SK-N-SH (cell line): Measurements from ENCODE around the gene KSR2. TPM values are rescaled to one million over a fixed set of nuclear protein-coding genes. Genes with fewer than 3 reads are reported as not detected.

ENCODE experiments used
- CTCF ChIA-PET: fragments of 300-600, 350-600 bp; formaldehyde crosslinking; extraction: SDS; loops from one replicate; lab custom pipeline; 2021; lab: Yijun Ruan, JAX
- POLR2A ChIA-PET: fragments of 350-600 bp; sonication (Branson Sonifier 250); formaldehyde crosslinking; extraction: SDS; loops from one replicate; lab custom pipeline; 2020; ENCODE audit warnings: antibody characterized with exemption, inconsistent platforms; lab: Yijun Ruan, JAX
- DNase-seq: peaks from one replicate; pipeline ENCODE4 v3.0.0; 2012
- H2AFZ ChIP-seq: fragments of 200-600 bp; sonication (generic); 2 replicates; pipeline ENCODE4 v1.8.1; 2016; ENCODE audit warnings: antibody characterized with exemption, mild to moderate bottlenecking, low read depth
- H3F3A ChIP-seq: fragments of 200-600 bp; sonication (generic); replicated peaks from 2 replicates; pipeline ENCODE3; 2016; ENCODE audit warnings: antibody characterized with exemption, mild to moderate bottlenecking; ENCODE audit not compliant: insufficient read depth
- H3K27ac ChIP-seq, 2 experiments: fragments of 200-500 bp in 1 of 2; fragments of 200-600 bp in 1 of 2; sonication (Bioruptor generic) in 1 of 2; sonication (generic), shearing (Covaris generic) in 1 of 2; 2 replicates each; pipeline versions ENCODE4 v1.5.1 to v1.6.1; 2014 to 2016; ENCODE audit warnings: low read depth in 2 of 2, inconsistent platforms in 1 of 2, low read length in 1 of 2, mild to moderate bottlenecking in 1 of 2, mixed read lengths in 1 of 2
- H3K27me3 ChIP-seq: fragments of 200-600 bp; sonication (generic), shearing (Covaris generic); 2 replicates; pipeline ENCODE4 v1.6.1; 2016; ENCODE audit warnings: mixed run types; ENCODE audit not compliant: insufficient read depth
- H3K36me3 ChIP-seq, 2 experiments: fragments of 200-500 bp in 1 of 2; fragments of 200-600 bp in 1 of 2; sonication (Bioruptor generic) in 1 of 2; sonication (generic) in 1 of 2; replicated peaks in 1 of 2; 2 replicates each; pipeline versions ENCODE3 to v1.5.1; 2014 to 2016; ENCODE audit warnings: low read length in 1 of 2, mild to moderate bottlenecking in 1 of 2; ENCODE audit not compliant: insufficient read depth in 2 of 2, control insufficient read depth in 1 of 2
- H3K4me1 ChIP-seq, 2 experiments: fragments of 200-500 bp in 1 of 2; fragments of 200-600 bp in 1 of 2; sonication (Bioruptor generic) in 1 of 2; sonication (generic), shearing (Covaris generic) in 1 of 2; 2 replicates each; pipeline versions ENCODE4 v1.5.1 to v1.6.1; 2014 to 2016; ENCODE audit warnings: low read depth in 1 of 2, low read length in 1 of 2, mixed run types in 1 of 2; ENCODE audit not compliant: insufficient read depth in 2 of 2, control insufficient read depth in 1 of 2
- H3K4me2 ChIP-seq: fragments of 200-600 bp; sonication (generic), shearing (Covaris generic); 2 replicates; pipeline ENCODE4 v1.6.1; 2017; ENCODE audit warnings: mixed run types
- H3K4me3 ChIP-seq, 2 experiments: fragments of 200-500 bp in 1 of 2; fragments of 200-600 bp in 1 of 2; sonication (Bioruptor generic) in 1 of 2; sonication (generic), shearing (Covaris generic) in 1 of 2; 2 replicates each; pipeline versions ENCODE4 v1.5.1 to v1.8.1; 2014 to 2016; ENCODE audit warnings: low read depth in 2 of 2, inconsistent platforms in 1 of 2, low read length in 1 of 2, mild to moderate bottlenecking in 1 of 2, mixed read lengths in 1 of 2, moderate library complexity in 1 of 2
- H3K79me2 ChIP-seq: fragments of 200-600 bp; sonication (generic); 2 replicates; pipeline ENCODE4 v1.8.1; 2017; ENCODE audit warnings: mild to moderate bottlenecking; ENCODE audit not compliant: insufficient read depth
- H3K9ac ChIP-seq: fragments of 200-600 bp; sonication (generic); 2 replicates; pipeline ENCODE4 v1.6.1; 2017; ENCODE audit warnings: mixed run types
- H3K9me2 ChIP-seq: fragments of 200-600 bp; sonication (generic); 2 replicates; pipeline ENCODE4 v1.6.1; 2017; ENCODE audit warnings: mixed run types
- H3K9me3 ChIP-seq: fragments of 200-600 bp; sonication (generic); 2 replicates; pipeline ENCODE4 v1.6.1; 2017; ENCODE audit warnings: mixed run types, mild to moderate bottlenecking, moderate library complexity
- H4K20me1 ChIP-seq: fragments of 200-600 bp; sonication (generic); 2 replicates; pipeline ENCODE4 v1.6.1; 2017; ENCODE audit warnings: mild to moderate bottlenecking, mixed run types; ENCODE audit not compliant: insufficient read depth
- CHD2 ChIP-seq: fragments of 150-350 bp; IDR thresholded peaks from 2 replicates; pipeline ENCODE4 v1.6.1; 2018; ENCODE audit warnings: low read length; ENCODE audit not compliant: partially characterized antibody
- ELF1 ChIP-seq: IDR thresholded peaks from 2 replicates; pipeline ENCODE4 v1.4.0; 2012
- EZH2phosphoT487 ChIP-seq: fragments of 200-600 bp; sonication (generic); IDR thresholded peaks from 2 replicates; pipeline ENCODE4 v1.6.1; 2017; ENCODE audit warnings: low read depth, mixed run types, mild to moderate bottlenecking, antibody characterized with exemption, moderate library complexity, borderline replicate concordance
- FOSL2 ChIP-seq: IDR thresholded peaks from 2 replicates; pipeline ENCODE4 v1.4.0; 2012; ENCODE audit warnings: low read depth, mild to moderate bottlenecking, moderate library complexity, borderline replicate concordance
- FOXM1 ChIP-seq: IDR thresholded peaks from 2 replicates; pipeline ENCODE4 v1.4.0; 2012; ENCODE audit warnings: low read depth, mild to moderate bottlenecking
- GATA2 ChIP-seq: sonication (generic); formaldehyde crosslinking; IDR thresholded peaks from 2 replicates; pipeline ENCODE4 v1.5.0; 2020; ENCODE audit warnings: mild to moderate bottlenecking, missing genetic modification reagents
- MEF2A ChIP-seq: IDR thresholded peaks from 2 replicates; pipeline ENCODE4 v1.4.0; 2012; ENCODE audit warnings: low read depth, borderline replicate concordance
- MXI1 ChIP-seq: IDR thresholded peaks from 2 replicates; pipeline ENCODE4 v1.6.1; 2012; ENCODE audit warnings: mild to moderate bottlenecking, low read depth, low read length, improper control_type of control experiment
- NFIC ChIP-seq: IDR thresholded peaks from 2 replicates; pipeline ENCODE4 v1.4.0; 2012; ENCODE audit warnings: borderline replicate concordance
- NRF1 ChIP-seq: IDR thresholded peaks from 2 replicates; pipeline ENCODE4 v1.6.1; 2012; ENCODE audit warnings: low read depth, mild to moderate bottlenecking, low read length
- RAD21 ChIP-seq: IDR thresholded peaks from 2 replicates; pipeline ENCODE4 v1.6.1; 2012; ENCODE audit warnings: mild to moderate bottlenecking, low read length
- RCOR1 ChIP-seq: fragments of 150-350 bp; IDR thresholded peaks from 2 replicates; pipeline ENCODE4 v1.6.1; 2017; ENCODE audit warnings: antibody characterized with exemption, low read length
- RFX5 ChIP-seq: IDR thresholded peaks from 2 replicates; pipeline ENCODE4 v1.6.1; 2012; ENCODE audit warnings: mild to moderate bottlenecking, improper control_type of control experiment, low read length
- RXRA ChIP-seq: IDR thresholded peaks from 2 replicates; pipeline ENCODE4 v1.4.0; 2012; ENCODE audit warnings: low read depth, mild to moderate bottlenecking, borderline replicate concordance
- SIN3A ChIP-seq: IDR thresholded peaks from 2 replicates; pipeline ENCODE4 v1.6.1; 2012; ENCODE audit warnings: low read depth, mild to moderate bottlenecking, low read length, moderate library complexity, borderline replicate concordance
- SMC3 ChIP-seq: IDR thresholded peaks from 2 replicates; pipeline ENCODE4 v1.6.1; 2012; ENCODE audit warnings: low read depth, low read length, improper control_type of control experiment
- TAF1 ChIP-seq: IDR thresholded peaks from 2 replicates; pipeline ENCODE4 v1.6.1; 2012; ENCODE audit warnings: low read depth, mild to moderate bottlenecking, low read length, moderate library complexity, borderline replicate concordance
- TCF12 ChIP-seq: IDR thresholded peaks from 2 replicates; pipeline ENCODE4 v1.4.0; 2012
- TEAD4 ChIP-seq: IDR thresholded peaks from 2 replicates; pipeline ENCODE4 v1.4.0; 2012; ENCODE audit warnings: mild to moderate bottlenecking, borderline replicate concordance; ENCODE audit not compliant: insufficient read depth
- YY1 ChIP-seq: IDR thresholded peaks from 2 replicates; pipeline ENCODE4 v1.4.0; 2012; ENCODE audit warnings: low read depth, mild to moderate bottlenecking
- WGBS: methylation state at CpG from one replicate; pipeline ENCODE4 v1.1.6; 2017; ENCODE audit warnings: low lambda C conversion rate; 5-methylcytosine and 5-hydroxymethylcytosine counted together
- polyA plus RNA-seq, 3 experiments: library from polyadenylated mRNA; depleted of rRNA; stranded (reverse); fragments of >200 nt; gene quantifications; 2 replicates each; pipeline ENCODE4 v1.2.3, GENCODE V29; 2012
- TF ChIP-seq, protein P1 (sequence below): IDR thresholded peaks from 2 replicates; pipeline ENCODE4; 2012
- TF ChIP-seq, protein P2 (sequence below): IDR thresholded peaks from 2 replicates; pipeline ENCODE4 v1.4.0; 2012; ENCODE audit warnings: low read depth
- TF ChIP-seq, protein P3 (sequence below): IDR thresholded peaks from 2 replicates; pipeline ENCODE4 v1.4.0; 2012; ENCODE audit warnings: low read depth, borderline replicate concordance
- TF ChIP-seq, protein P4 (sequence below): fragments of 150-350 bp; IDR thresholded peaks from 2 replicates; pipeline ENCODE4 v1.6.1; 2016; ENCODE audit warnings: mild to moderate bottlenecking, low read depth, low read length

KSR2 gene
- polyA plus RNA-seq, 1 of the 3 experiments (the other 2 are of a cell fraction), result 0.12 TPM

DNA sequence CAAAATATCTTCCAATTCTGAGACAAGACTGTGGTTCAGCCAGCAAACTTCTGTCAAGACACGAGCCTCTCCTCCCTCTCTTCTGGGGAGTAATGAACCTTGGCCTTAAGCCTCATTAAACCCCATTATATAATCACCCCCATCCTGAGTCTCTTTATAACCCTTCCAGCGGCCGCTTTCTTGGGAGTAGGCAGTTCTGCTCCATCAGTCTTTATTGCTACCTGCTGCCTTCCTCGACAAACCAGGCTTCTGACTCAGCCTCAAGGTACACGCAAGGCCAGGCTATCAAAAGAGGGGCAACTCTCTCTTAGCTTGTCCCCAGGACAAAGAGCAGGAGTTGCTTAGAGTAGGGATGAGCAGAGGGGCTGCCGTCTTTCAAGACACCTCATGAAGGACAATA lies 306.6 kb downstream of the KSR2 start:
- Histone ChIP-seq H3K9ac (no peak overlapping the region), H3K9me2 (no peaks in the 10 kb centered on the region), H3K27ac (no peak overlapping the region), H3K4me3 (no peak overlapping the region), H3F3A (no peaks in the 10 kb centered on the region), H3K79me2 (no peaks in the 10 kb centered on the region), H3K27me3 (no peaks in the 10 kb centered on the region), H3K4me2 (no peak overlapping the region), H2AFZ (no peak overlapping the region), H4K20me1 (no peaks in the 10 kb centered on the region), H3K4me1 (no peaks in the 10 kb centered on the region; a peak in 1 of 4 replicates), H3K9me3 (no peaks in the 10 kb centered on the region), H3K36me3 (no peaks in the 10 kb centered on the region)
- POLR2A ChIA-PET, result no interaction called here
- CTCF ChIA-PET, result interaction anchor here (1.1 to 2.2 kb wide), 4 partner anchors 9 to 297 kb away, joined by 4 to 7 read pairs (median 6); no protein-coding TSS in a partner anchor
- 90% methylated on average over 6 of the region's 6 CpGs for WGBS
- DNase-seq, result no peak
- TF ChIP-seq, protein P1, sequence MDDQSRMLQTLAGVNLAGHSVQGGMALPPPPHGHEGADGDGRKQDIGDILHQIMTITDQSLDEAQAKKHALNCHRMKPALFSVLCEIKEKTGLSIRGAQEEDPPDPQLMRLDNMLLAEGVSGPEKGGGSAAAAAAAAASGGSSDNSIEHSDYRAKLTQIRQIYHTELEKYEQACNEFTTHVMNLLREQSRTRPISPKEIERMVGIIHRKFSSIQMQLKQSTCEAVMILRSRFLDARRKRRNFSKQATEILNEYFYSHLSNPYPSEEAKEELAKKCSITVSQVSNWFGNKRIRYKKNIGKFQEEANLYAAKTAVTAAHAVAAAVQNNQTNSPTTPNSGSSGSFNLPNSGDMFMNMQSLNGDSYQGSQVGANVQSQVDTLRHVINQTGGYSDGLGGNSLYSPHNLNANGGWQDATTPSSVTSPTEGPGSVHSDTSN, result no peak
- TF ChIP-seq TAF1 (no peak), FOSL2 (no peak), RAD21 (no peak), FOXM1 (no peak), TEAD4 (no peak), MXI1 (no peak), NFIC (no peak), SIN3A (no peak)

DNA sequence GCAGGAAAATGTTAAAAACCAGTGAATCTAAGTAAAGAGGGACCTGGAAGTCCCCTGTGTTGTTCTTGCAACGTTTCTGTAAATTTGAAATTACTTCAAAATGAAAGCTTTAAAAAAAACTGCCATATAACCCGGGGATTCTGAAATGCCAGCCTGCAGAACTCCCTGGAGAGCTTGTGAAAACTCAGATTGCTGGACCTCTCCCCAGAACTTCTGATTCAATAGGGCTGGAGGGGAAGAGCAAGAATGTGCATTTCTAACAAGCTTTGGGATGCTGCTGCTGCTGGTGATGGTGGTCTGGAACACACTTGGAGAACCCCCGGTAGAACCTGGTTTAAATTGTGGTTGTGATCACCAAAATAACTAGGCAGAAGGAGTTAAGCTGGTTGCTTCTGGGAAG lies 307.3 kb downstream of the KSR2 start:
- H3K4me1 ChIP-seq, result no peaks in the 10 kb centered on the region; a peak in 1 of 4 replicates
- TF ChIP-seq TCF12 (no peak), CHD2 (no peak), RXRA (no peak), MXI1 (no peak), EZH2phosphoT487 (no peak), ELF1 (no peak), SMC3 (no peak), YY1 (no peak), GATA2 (CRISPR knock-in tag) (no peak), RCOR1 (no peak), SIN3A (no peak), NRF1 (no peak), FOSL2 (no peak), RFX5 (no peak), MEF2A (no peak)
- TF ChIP-seq, protein P2, sequence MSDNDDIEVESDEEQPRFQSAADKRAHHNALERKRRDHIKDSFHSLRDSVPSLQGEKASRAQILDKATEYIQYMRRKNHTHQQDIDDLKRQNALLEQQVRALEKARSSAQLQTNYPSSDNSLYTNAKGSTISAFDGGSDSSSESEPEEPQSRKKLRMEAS, result no peak
- TF ChIP-seq, protein P3, sequence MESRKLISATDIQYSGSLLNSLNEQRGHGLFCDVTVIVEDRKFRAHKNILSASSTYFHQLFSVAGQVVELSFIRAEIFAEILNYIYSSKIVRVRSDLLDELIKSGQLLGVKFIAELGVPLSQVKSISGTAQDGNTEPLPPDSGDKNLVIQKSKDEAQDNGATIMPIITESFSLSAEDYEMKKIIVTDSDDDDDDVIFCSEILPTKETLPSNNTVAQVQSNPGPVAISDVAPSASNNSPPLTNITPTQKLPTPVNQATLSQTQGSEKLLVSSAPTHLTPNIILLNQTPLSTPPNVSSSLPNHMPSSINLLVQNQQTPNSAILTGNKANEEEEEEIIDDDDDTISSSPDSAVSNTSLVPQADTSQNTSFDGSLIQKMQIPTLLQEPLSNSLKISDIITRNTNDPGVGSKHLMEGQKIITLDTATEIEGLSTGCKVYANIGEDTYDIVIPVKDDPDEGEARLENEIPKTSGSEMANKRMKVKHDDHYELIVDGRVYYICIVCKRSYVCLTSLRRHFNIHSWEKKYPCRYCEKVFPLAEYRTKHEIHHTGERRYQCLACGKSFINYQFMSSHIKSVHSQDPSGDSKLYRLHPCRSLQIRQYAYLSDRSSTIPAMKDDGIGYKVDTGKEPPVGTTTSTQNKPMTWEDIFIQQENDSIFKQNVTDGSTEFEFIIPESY, result no peak
- TF ChIP-seq, protein P4, sequence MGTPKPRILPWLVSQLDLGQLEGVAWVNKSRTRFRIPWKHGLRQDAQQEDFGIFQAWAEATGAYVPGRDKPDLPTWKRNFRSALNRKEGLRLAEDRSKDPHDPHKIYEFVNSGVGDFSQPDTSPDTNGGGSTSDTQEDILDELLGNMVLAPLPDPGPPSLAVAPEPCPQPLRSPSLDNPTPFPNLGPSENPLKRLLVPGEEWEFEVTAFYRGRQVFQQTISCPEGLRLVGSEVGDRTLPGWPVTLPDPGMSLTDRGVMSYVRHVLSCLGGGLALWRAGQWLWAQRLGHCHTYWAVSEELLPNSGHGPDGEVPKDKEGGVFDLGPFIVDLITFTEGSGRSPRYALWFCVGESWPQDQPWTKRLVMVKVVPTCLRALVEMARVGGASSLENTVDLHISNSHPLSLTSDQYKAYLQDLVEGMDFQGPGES, result no peak
- TF ChIP-seq, protein P1, result no peak
- no peak overlapping the region for H2AFZ ChIP-seq
- H3K9me2 ChIP-seq, result no peaks in the 10 kb centered on the region
- no peaks in the 10 kb centered on the region for H3K79me2 ChIP-seq
- H3K9ac ChIP-seq, result no peak overlapping the region
- 50% methylated on average over 3 of the region's 3 CpGs for WGBS
- CTCF ChIA-PET, result interaction anchor here (1.1 to 2.2 kb wide), 4 partner anchors 10 to 297 kb away, joined by 4 to 7 read pairs (median 6); no protein-coding TSS in a partner anchor
- POLR2A ChIA-PET, result no interaction called here
- H3F3A ChIP-seq, result no peaks in the 10 kb centered on the region
- no peaks in the 10 kb centered on the region for H3K27me3 ChIP-seq
- no peak overlapping the region for H3K27ac ChIP-seq
- H3K4me3 ChIP-seq, result no peak overlapping the region
- no peaks in the 10 kb centered on the region for H3K9me3 ChIP-seq
- H3K4me2 ChIP-seq, result no peak overlapping the region
- no peaks in the 10 kb centered on the region for H3K36me3 ChIP-seq
- DNase-seq, result no peak
- no peaks in the 10 kb centered on the region for H4K20me1 ChIP-seq
